HEK293T (cell line): Measurements from ENCODE around the gene RING1.

Experiments
- CTCF ChIA-PET: fragments of 350-600 bp; formaldehyde crosslinking; extraction: SDS; loops from one replicate; lab custom pipeline; 2021; ENCODE audit warnings: antibody characterized with exemption, inconsistent platforms; lab: Yijun Ruan, JAX
- POLR2A ChIA-PET: fragments of 350-600 bp; formaldehyde crosslinking; extraction: SDS; loops from one replicate; lab custom pipeline; 2020; ENCODE audit warnings: antibody characterized with exemption, inconsistent platforms; lab: Yijun Ruan, JAX
- DNase-seq: peaks from one replicate; pipeline ENCODE4 v3.0.0; 2012; ENCODE audit warnings: mixed read lengths; ENCODE audit errors: extremely low spot score
- ARNT ChIP-seq: fragments of 450-650 bp; IDR thresholded peaks from 2 replicates; pipeline ENCODE4 v1.6.1; 2017; ENCODE audit warnings: mild to moderate bottlenecking
- BHLHE40 ChIP-seq: fragments of 450-650 bp; IDR thresholded peaks from 2 replicates; pipeline ENCODE4 v1.6.1; 2016; ENCODE audit warnings: mild to moderate bottlenecking, moderate library complexity, borderline replicate concordance
- CTBP1 ChIP-seq: fragments of 450-650 bp; IDR thresholded peaks from 2 replicates; pipeline ENCODE4 v1.6.1; 2016; ENCODE audit warnings: borderline replicate concordance
- ELF4 ChIP-seq: fragments of 450-650 bp; IDR thresholded peaks from 2 replicates; pipeline ENCODE4 v1.6.1; 2017; ENCODE audit warnings: antibody characterized with exemption
- FOXA1 ChIP-seq: fragments of 450-650 bp; IDR thresholded peaks from 2 replicates; pipeline ENCODE4 v1.6.1; 2016; ENCODE audit warnings: mild to moderate bottlenecking
- FOXK2 ChIP-seq: fragments of 450-650 bp; IDR thresholded peaks from 2 replicates; pipeline ENCODE4 v1.6.1; 2016; ENCODE audit warnings: mild to moderate bottlenecking
- FOXM1 ChIP-seq: fragments of 450-650 bp; IDR thresholded peaks from 2 replicates; pipeline ENCODE4 v1.6.1; 2017; ENCODE audit warnings: mild to moderate bottlenecking, borderline replicate concordance
- HDGF ChIP-seq: fragments of 450-650 bp; IDR thresholded peaks from 2 replicates; pipeline ENCODE4 v1.6.1; 2017; ENCODE audit warnings: antibody characterized with exemption, borderline replicate concordance
- L3MBTL2 ChIP-seq: fragments of 450-650 bp; conservative IDR thresholded peaks from 2 replicates; pipeline ENCODE4 v1.6.1; 2016; ENCODE audit warnings: mild to moderate bottlenecking
- LEF1 ChIP-seq: fragments of 450-650 bp; IDR thresholded peaks from 2 replicates; pipeline ENCODE4 v1.6.1; 2017; ENCODE audit warnings: mild to moderate bottlenecking, borderline replicate concordance
- NFRKB ChIP-seq: fragments of 450-650 bp; IDR thresholded peaks from 2 replicates; pipeline ENCODE4 v1.6.1; 2016; ENCODE audit warnings: mild to moderate bottlenecking, moderate library complexity
- PKNOX1 ChIP-seq: fragments of 450-650 bp; IDR thresholded peaks from 2 replicates; pipeline ENCODE4 v1.6.1; 2016
- SP1 ChIP-seq: fragments of 450-650 bp; IDR thresholded peaks from 2 replicates; pipeline ENCODE4 v1.6.1; 2017
- SUZ12 ChIP-seq: fragments of 450-650 bp; IDR thresholded peaks from 2 replicates; pipeline ENCODE4 v1.6.1; 2016; ENCODE audit warnings: mild to moderate bottlenecking
- TARDBP ChIP-seq: fragments of 450-650 bp; IDR thresholded peaks from 2 replicates; pipeline ENCODE4 v1.6.1; 2016
- ZNF384 ChIP-seq: fragments of 450-650 bp; IDR thresholded peaks from 2 replicates; pipeline ENCODE4 v1.6.1; 2016

The RING1 gene

GRCh38 chr6:33185190-33185589 lies 23.1 kb upstream of the RING1 start:
- CTCF ChIA-PET: no interaction called here
- DNase-seq: no peak
- no peak for TF ChIP-seq PKNOX1
- no peak for TF ChIP-seq CTBP1
- TF ChIP-seq L3MBTL2: no peak
- no peak for TF ChIP-seq FOXA1
- no peak for TF ChIP-seq ARNT
- TF ChIP-seq SUZ12: no peak
- no peak for TF ChIP-seq FOXM1
- no peak for TF ChIP-seq LEF1
- TF ChIP-seq SP1: no peak
- POLR2A ChIA-PET: no interaction called here

GRCh38 chr6:33185654-33186187 lies 22.6 kb upstream of the RING1 start:
- ChIA-PET POLR2A (interaction anchor here (1.7 kb wide), 1 partner anchor 14 kb away, joined by 5 read pairs; no protein-coding TSS in a partner anchor), CTCF (no interaction called here)
- no peak for TF ChIP-seq NFRKB
- DNase-seq: no peak

GRCh38 chr6:33187809-33188208 lies 20.5 kb upstream of the RING1 start:
- CTCF ChIA-PET: no interaction called here
- TF ChIP-seq PKNOX1 (no peak), LEF1 (no peak), SP1 (no peak), ZNF384 (no peak), ELF4 (no peak), FOXM1 (no peak), NFRKB (no peak), BHLHE40 (no peak), FOXK2 (no peak), CTBP1 (no peak), TARDBP (no peak)
- POLR2A ChIA-PET: no interaction called here
- DNase-seq: no peak

GRCh38 chr6:33189164-33189563 lies 19.1 kb upstream of the RING1 start:
- POLR2A ChIA-PET: interaction anchor here (1.4 kb wide), 1 partner anchor 18 kb away, joined by 3 read pairs; no protein-coding TSS in a partner anchor
- DNase-seq: no peak
- CTCF ChIA-PET: no interaction called here
- no peak for TF ChIP-seq ARNT
- TF ChIP-seq FOXA1: no peak
- no peak for TF ChIP-seq HDGF
- TF ChIP-seq TARDBP: no peak
- no peak for TF ChIP-seq FOXM1
- no peak for TF ChIP-seq BHLHE40
- TF ChIP-seq FOXK2: no peak

GRCh38 chr6:33189625-33190448 lies 18.5 kb upstream of the RING1 start:
- TF ChIP-seq FOXK2 (no peak), LEF1 (no peak), FOXM1 (no peak), HDGF (no peak), BHLHE40 (no peak), CTBP1 (no peak), SP1 (no peak), SUZ12 (no peak)
- DNase-seq: no peak
- ChIA-PET CTCF (interaction anchor here (0.7 kb wide), 1 partner anchor 42 kb away, joined by 3 read pairs; no protein-coding TSS in a partner anchor), POLR2A (interaction anchor here (1.4 kb wide), 1 partner anchor 18 kb away, joined by 3 read pairs; no protein-coding TSS in a partner anchor)

GRCh38 chr6:33190504-33191107 lies 17.7 kb upstream of the RING1 start:
- ChIA-PET POLR2A (interaction anchor here (1.4 kb wide), 1 partner anchor 17 kb away, joined by 3 read pairs; no protein-coding TSS in a partner anchor), CTCF (interaction anchor here (0.7 kb wide), 1 partner anchor 43 kb away, joined by 3 read pairs; no protein-coding TSS in a partner anchor)
- TF ChIP-seq FOXK2 (no peak), SP1 (no peak), LEF1 (no peak), NFRKB (no peak), ELF4 (no peak)
- no peak for DNase-seq
